Measurements from ENCODE around the gene N4BP2L2.

Gene N4BP2L2

DNA sequence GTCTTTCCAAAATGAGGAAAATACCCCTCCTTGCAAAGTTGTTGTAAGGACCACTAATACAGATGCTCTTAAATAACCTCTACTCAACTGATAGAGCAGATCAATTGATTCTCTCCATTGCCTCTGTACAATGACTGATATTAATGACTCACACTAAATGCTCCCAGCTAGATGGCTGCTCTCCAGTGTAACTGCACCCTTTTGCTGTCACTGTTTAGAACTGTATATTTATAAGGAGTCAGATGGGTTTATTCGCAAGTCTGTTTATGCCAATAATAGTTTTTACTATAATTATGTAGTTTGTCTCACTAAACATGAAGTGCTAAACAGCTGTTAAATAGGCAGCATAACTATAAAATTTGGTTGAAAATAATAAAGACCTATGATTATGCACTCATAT, 89.6 kb downstream of the N4BP2L2 start:
- no peaks in the 10 kb centered on the region for H3K27me3 ChIP-seq (ENCODE audit: control insufficient read depth in 5 of 5, insufficient read depth in 4 of 5, low read length in 5 of 5)
- H3K4me1 ChIP-seq (ENCODE audit: control insufficient read depth in 5 of 5, insufficient read depth in 5 of 5, low read length in 5 of 5): no peaks in the 10 kb centered on the region
- H3K27ac ChIP-seq (ENCODE audit: low read depth, low read length): no peak overlapping the region
- H3K9me3 ChIP-seq (ENCODE audit: control insufficient read depth in 5 of 5, low read length in 5 of 5): peaks cover 0 to 3% (median 0%) of the 10 kb centered on the region in 5 donors
- peaks cover 0 to 9% (median 2%) of the 10 kb centered on the region in 5 donors for H3K36me3 ChIP-seq (ENCODE audit: control insufficient read depth in 5 of 5, insufficient read depth in 5 of 5, low read length in 5 of 5)
- no peak overlapping the region for H3K9ac ChIP-seq (ENCODE audit: low read length in 5 of 5)
- no peak overlapping the region for H3K4me3 ChIP-seq (ENCODE audit: low read depth in 1 of 5, low read length in 5 of 5)

DNA sequence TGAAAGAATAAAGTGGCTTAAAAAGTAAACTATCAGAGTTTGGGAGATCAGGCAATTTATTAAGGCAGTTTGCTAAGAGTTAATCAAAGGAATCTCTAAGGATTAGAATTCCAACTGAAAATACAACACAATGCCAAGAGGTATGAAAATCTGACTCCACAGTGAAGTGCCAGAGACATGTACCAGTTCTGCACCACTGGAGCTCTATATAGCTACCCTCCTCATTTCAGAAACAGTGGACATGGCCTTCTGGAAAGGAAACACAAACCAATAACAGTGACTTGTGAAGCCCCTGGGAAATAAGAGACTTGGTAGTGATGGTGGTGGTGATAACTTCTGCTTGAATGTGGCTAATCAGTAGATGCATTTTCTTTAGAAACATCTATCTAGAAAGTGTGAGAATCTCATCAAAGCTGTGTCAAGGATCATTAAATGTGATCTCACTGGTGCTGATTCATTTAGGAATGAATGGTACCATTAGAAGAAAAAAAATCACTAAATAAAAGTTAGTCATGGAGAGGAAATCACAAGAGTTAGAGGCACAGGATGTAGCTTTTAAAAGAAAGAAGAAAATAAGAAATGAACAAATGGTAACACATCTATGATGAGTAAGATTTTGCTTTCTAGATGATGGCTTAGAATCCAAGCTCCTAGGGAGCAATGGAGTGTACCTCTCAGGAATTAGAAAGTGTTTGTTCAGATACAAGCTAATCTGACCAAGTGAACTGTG, 90.5 kb downstream of the N4BP2L2 start:
- Histone ChIP-seq H3K9me3 (ENCODE audit: control insufficient read depth in 5 of 5, low read length in 5 of 5) (peaks cover 0 to 3% (median 0%) of the 10 kb centered on the region in 5 donors), H3K27me3 (ENCODE audit: control insufficient read depth in 5 of 5, insufficient read depth in 4 of 5, low read length in 5 of 5) (no peaks in the 10 kb centered on the region), H3K36me3 (ENCODE audit: control insufficient read depth in 5 of 5, insufficient read depth in 5 of 5, low read length in 5 of 5) (peaks cover 0 to 12% (median 2%) of the 10 kb centered on the region in 5 donors), H3K27ac (ENCODE audit: low read depth, low read length) (no peak overlapping the region), H3K4me1 (ENCODE audit: control insufficient read depth in 5 of 5, insufficient read depth in 5 of 5, low read length in 5 of 5) (no peaks in the 10 kb centered on the region), H3K9ac (ENCODE audit: low read length in 5 of 5) (no peak overlapping the region), H3K4me3 (ENCODE audit: low read depth in 1 of 5, low read length in 5 of 5) (no peak overlapping the region)

DNA sequence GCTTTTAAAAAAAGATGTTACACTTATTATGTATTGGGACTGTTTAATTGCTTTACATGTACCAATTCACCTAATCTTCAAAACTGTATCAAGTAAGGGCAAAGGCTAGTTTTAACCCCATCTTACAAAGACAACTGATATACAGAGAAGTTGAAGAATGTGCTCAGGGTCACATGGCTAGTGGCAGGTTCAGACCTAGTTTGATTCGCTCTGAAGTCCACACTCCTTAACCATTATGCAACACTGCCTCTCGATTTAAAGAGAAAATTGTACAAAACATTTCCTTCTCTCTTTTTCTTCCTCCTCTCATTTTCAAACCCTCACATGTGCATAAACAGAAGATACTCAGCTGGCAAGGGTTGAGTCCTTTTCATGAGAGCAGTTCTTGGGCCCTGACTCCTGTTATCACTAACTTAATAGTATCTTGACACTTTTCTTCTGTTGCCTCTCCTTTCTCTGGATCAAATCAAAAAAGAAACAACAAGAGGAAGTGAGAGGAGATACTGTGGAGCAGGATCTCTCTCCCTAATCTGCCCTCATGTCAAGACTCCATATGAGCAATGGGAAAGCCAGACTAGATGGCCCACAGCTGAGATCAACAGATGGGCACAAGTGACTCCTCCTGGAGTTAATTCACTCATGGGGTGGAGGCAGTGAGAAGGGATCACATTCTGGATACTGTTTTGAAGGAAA, 91.7 kb downstream of the N4BP2L2 start:
- Histone ChIP-seq H3K4me1 (ENCODE audit: control insufficient read depth in 5 of 5, insufficient read depth in 5 of 5, low read length in 5 of 5) (no peaks in the 10 kb centered on the region), H3K9ac (ENCODE audit: low read length in 5 of 5) (no peak overlapping the region), H3K9me3 (ENCODE audit: control insufficient read depth in 5 of 5, low read length in 5 of 5) (no peaks in the 10 kb centered on the region), H3K27ac (ENCODE audit: low read depth, low read length) (no peak overlapping the region), H3K27me3 (ENCODE audit: control insufficient read depth in 5 of 5, insufficient read depth in 4 of 5, low read length in 5 of 5) (no peaks in the 10 kb centered on the region), H3K4me3 (ENCODE audit: low read depth in 1 of 5, low read length in 5 of 5) (no peak overlapping the region), H3K36me3 (ENCODE audit: control insufficient read depth in 5 of 5, insufficient read depth in 5 of 5, low read length in 5 of 5) (peaks cover 0 to 12% (median 2%) of the 10 kb centered on the region in 5 donors)

DNA sequence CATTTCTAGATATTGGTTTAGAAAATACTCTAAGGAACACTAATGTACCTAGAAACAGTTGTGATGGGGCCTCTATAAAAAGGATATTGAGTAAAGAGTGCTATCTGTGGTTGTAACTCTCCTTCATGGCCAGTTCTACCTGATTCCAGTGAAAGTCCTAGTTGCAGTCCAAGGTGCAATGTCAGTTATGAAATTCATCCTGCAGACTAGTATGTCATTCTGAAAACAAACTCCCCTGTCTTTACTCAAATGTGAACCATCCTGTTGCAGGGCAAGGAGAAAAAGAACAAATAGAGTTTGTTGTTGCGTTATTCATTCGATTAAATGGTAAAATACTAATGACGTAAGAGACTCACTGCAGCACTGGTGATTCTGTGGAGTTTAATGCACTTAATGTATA, 92.4 kb downstream of the N4BP2L2 start:
- Histone ChIP-seq H3K4me1 (ENCODE audit: control insufficient read depth in 5 of 5, insufficient read depth in 5 of 5, low read length in 5 of 5) (no peaks in the 10 kb centered on the region), H3K4me3 (ENCODE audit: low read depth in 1 of 5, low read length in 5 of 5) (no peak overlapping the region), H3K36me3 (ENCODE audit: control insufficient read depth in 5 of 5, insufficient read depth in 5 of 5, low read length in 5 of 5) (peaks cover 0 to 12% (median 2%) of the 10 kb centered on the region in 5 donors), H3K27me3 (ENCODE audit: control insufficient read depth in 5 of 5, insufficient read depth in 4 of 5, low read length in 5 of 5) (no peaks in the 10 kb centered on the region), H3K9me3 (ENCODE audit: control insufficient read depth in 5 of 5, low read length in 5 of 5) (no peaks in the 10 kb centered on the region), H3K27ac (ENCODE audit: low read depth, low read length) (no peak overlapping the region), H3K9ac (ENCODE audit: low read length in 5 of 5) (no peak overlapping the region)

DNA sequence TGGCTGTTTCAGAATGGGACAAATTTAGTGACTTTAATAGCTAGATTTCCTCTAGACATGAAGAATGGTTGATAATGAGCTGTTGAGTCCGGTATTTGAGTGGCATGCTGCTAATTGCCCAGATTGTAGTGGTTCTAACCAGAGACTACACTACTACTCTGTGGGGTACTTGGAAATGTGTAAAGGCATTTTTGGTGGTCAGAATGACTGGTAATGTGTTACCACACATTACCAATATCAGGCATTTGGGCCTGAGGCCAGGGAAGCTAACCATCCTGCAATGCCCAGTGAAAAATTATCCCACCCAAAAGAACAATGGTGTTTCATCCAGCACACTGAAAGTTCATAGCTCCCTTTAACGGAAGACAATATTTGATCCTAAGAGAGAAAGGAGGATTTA, 93.1 kb downstream of the N4BP2L2 start:
- Histone ChIP-seq H3K9ac (ENCODE audit: low read length in 5 of 5) (no peak overlapping the region), H3K27ac (ENCODE audit: low read depth, low read length) (no peak overlapping the region), H3K4me3 (ENCODE audit: low read depth in 1 of 5, low read length in 5 of 5) (no peak overlapping the region), H3K36me3 (ENCODE audit: control insufficient read depth in 5 of 5, insufficient read depth in 5 of 5, low read length in 5 of 5) (peaks cover 0 to 12% (median 2%) of the 10 kb centered on the region in 5 donors), H3K4me1 (ENCODE audit: control insufficient read depth in 5 of 5, insufficient read depth in 5 of 5, low read length in 5 of 5) (no peaks in the 10 kb centered on the region), H3K9me3 (ENCODE audit: control insufficient read depth in 5 of 5, low read length in 5 of 5) (no peaks in the 10 kb centered on the region), H3K27me3 (ENCODE audit: control insufficient read depth in 5 of 5, insufficient read depth in 4 of 5, low read length in 5 of 5) (no peaks in the 10 kb centered on the region)

DNA sequence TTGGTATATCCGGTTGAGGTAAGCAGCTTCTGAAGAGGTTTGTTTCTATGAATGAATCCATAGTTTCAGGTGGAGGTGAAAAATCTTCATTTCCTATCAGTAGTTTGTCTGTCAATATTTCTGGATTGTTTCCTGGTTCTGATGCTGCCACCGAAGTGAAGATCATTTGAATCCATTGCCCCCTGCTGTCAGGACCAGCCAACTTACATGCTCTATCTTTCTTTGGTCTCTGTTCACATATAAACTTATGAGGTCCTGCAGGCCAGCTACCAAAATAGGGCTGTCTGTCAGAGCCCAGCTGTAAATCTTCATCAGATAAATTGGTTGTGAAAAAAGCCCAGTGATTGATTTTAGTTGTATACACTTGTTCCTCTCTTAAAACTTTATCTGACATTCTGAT, 95.5 kb downstream of the N4BP2L2 start:
- no peaks in the 10 kb centered on the region for H3K9me3 ChIP-seq (ENCODE audit: control insufficient read depth in 5 of 5, low read length in 5 of 5)
- peaks cover 0 to 12% (median 5%) of the 10 kb centered on the region in 5 donors for H3K36me3 ChIP-seq (ENCODE audit: control insufficient read depth in 5 of 5, insufficient read depth in 5 of 5, low read length in 5 of 5)
- H3K9ac ChIP-seq (ENCODE audit: low read length in 5 of 5): no peak overlapping the region
- no peaks in the 10 kb centered on the region for H3K27me3 ChIP-seq (ENCODE audit: control insufficient read depth in 5 of 5, insufficient read depth in 4 of 5, low read length in 5 of 5)
- H3K4me1 ChIP-seq (ENCODE audit: control insufficient read depth in 5 of 5, insufficient read depth in 5 of 5, low read length in 5 of 5): no peaks in the 10 kb centered on the region
- no peak overlapping the region for H3K4me3 ChIP-seq (ENCODE audit: low read depth in 1 of 5, low read length in 5 of 5)
- no peak overlapping the region for H3K27ac ChIP-seq (ENCODE audit: low read depth, low read length)

DNA sequence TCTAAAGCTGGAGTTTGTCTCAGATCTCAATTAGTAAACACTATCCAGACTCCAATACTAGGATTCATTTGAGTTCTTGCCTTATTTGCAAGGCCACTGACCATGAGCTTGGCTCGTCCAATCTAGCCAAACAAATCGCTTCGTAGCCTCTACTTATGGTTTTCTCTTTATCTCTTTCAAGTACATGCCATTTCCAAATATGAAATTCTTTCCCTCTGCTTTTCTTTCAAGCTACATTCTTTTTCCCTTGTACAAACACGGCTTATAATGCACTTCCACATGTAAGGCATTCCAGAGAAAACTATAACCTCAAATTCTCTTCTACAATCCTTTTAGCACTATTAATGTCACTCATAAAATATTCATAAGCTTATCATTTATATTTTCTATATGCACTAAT, 99.7 kb downstream of the N4BP2L2 start:
- H3K9me3 ChIP-seq (ENCODE audit: control insufficient read depth in 5 of 5, low read length in 5 of 5): no peaks in the 10 kb centered on the region
- H3K27ac ChIP-seq (ENCODE audit: low read depth, low read length): no peak overlapping the region
- H3K27me3 ChIP-seq (ENCODE audit: control insufficient read depth in 5 of 5, insufficient read depth in 4 of 5, low read length in 5 of 5): no peaks in the 10 kb centered on the region
- no peak overlapping the region for H3K4me3 ChIP-seq (ENCODE audit: low read depth in 1 of 5, low read length in 5 of 5)
- no peaks in the 10 kb centered on the region for H3K4me1 ChIP-seq (ENCODE audit: control insufficient read depth in 5 of 5, insufficient read depth in 5 of 5, low read length in 5 of 5)
- H3K36me3 ChIP-seq (ENCODE audit: control insufficient read depth in 5 of 5, insufficient read depth in 5 of 5, low read length in 5 of 5): peaks cover 0 to 16% (median 11%) of the 10 kb centered on the region in 5 donors
- no peak overlapping the region for H3K9ac ChIP-seq (ENCODE audit: low read length in 5 of 5)

DNA sequence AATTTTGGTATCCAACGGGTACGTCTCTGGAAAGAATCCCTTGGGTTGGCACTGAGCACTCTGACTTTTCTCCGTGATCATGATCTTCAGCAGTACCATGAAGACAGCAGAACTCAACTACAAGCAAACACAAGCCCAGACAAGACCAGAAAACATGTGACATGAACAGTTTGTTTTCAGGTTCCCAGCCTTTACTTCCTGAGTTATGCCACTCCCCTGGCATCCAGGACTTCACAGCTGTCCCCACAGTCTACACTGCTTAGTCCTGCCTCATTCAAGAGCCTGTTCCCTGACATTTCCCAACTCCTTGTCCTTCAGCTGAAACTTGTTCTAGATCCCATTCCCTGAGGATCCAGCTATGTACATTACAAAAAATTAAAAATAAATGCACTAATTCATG, 105.7 kb downstream of the N4BP2L2 start:
- Histone ChIP-seq H3K36me3 (ENCODE audit: control insufficient read depth in 5 of 5, insufficient read depth in 5 of 5, low read length in 5 of 5) (peaks cover 0 to 13% (median 8%) of the 10 kb centered on the region in 5 donors), H3K4me1 (ENCODE audit: control insufficient read depth in 5 of 5, insufficient read depth in 5 of 5, low read length in 5 of 5) (peaks cover 2 to 24% (median 9%) of the 10 kb centered on the region in 5 donors), H3K9ac (ENCODE audit: low read length in 5 of 5) (no peak overlapping the region), H3K4me3 (ENCODE audit: low read depth in 1 of 5, low read length in 5 of 5) (no peak overlapping the region), H3K9me3 (ENCODE audit: control insufficient read depth in 5 of 5, low read length in 5 of 5) (no peaks in the 10 kb centered on the region), H3K27ac (ENCODE audit: low read depth, low read length) (no peak overlapping the region), H3K27me3 (ENCODE audit: control insufficient read depth in 5 of 5, insufficient read depth in 4 of 5, low read length in 5 of 5) (no peaks in the 10 kb centered on the region)

DNA sequence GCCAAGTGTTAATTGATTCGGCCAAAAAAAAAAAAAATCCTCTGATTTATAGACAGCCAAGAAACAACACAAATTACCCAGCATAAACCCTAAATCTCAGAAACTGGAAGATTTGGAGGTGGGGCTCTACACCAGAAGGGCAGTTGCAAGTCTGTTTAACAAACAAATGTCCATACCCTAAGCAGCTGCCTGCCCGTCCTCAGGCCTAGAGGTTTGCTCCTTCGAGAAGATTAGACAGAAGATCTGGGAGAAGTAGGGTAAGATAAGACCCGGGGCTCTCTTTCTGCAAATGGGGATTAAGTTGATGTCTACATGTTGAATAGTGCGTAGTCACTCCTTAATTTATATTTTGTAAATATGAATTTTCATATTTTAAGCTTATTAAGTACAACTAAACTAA, 107.2 kb downstream of the N4BP2L2 start:
- Histone ChIP-seq H3K4me1 (ENCODE audit: control insufficient read depth in 5 of 5, insufficient read depth in 5 of 5, low read length in 5 of 5) (peaks cover 2 to 31% (median 16%) of the 10 kb centered on the region in 5 donors), H3K9ac (ENCODE audit: low read length in 5 of 5) (no peak overlapping the region), H3K27me3 (ENCODE audit: control insufficient read depth in 5 of 5, insufficient read depth in 4 of 5, low read length in 5 of 5) (no peaks in the 10 kb centered on the region), H3K27ac (ENCODE audit: low read depth, low read length) (no peak overlapping the region), H3K4me3 (ENCODE audit: low read depth in 1 of 5, low read length in 5 of 5) (no peak overlapping the region), H3K36me3 (ENCODE audit: control insufficient read depth in 5 of 5, insufficient read depth in 5 of 5, low read length in 5 of 5) (peaks cover 0 to 11% (median 3%) of the 10 kb centered on the region in 5 donors), H3K9me3 (ENCODE audit: control insufficient read depth in 5 of 5, low read length in 5 of 5) (no peaks in the 10 kb centered on the region)

DNA sequence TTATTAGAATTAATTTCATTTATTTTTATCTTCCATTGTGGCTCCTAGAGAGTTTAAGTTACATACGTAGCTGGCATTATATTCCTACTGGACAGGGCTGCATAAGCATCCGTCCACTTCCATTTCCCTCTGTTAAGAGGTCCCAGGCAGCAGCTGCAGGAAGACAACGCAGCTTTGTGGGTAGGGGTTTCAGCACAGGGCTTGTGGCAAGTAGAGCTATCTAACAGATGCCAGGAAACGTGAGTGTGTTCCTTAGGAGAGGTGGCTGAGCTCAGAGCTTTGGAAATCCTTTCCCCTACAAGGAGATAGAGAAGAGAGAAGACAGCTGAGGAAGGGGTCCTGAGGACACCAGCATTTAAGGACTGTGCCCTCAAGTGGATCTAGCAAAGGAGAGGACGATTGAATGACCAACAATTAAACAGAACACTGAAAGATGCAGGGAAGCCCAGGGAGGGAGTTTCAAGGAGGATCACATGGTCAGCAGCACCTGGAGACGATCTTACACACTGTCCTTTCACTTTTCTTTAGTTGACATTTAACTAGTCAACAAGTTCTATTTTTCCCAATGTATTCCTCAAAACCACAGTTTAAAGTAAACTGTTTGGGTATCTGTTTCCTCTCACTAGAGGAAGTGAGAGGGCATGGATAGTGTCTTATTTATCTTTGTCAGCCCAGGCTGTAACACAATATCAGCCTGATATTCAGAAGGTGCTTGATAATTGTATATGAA, 108.4 kb downstream of the N4BP2L2 start:
- H3K4me1 ChIP-seq (ENCODE audit: control insufficient read depth in 5 of 5, insufficient read depth in 5 of 5, low read length in 5 of 5): peaks cover 2 to 37% (median 27%) of the 10 kb centered on the region in 5 donors
- no peak overlapping the region for H3K27ac ChIP-seq (ENCODE audit: low read depth, low read length)
- no peaks in the 10 kb centered on the region for H3K9me3 ChIP-seq (ENCODE audit: control insufficient read depth in 5 of 5, low read length in 5 of 5)
- H3K36me3 ChIP-seq (ENCODE audit: control insufficient read depth in 5 of 5, insufficient read depth in 5 of 5, low read length in 5 of 5): peaks cover 0 to 6% (median 3%) of the 10 kb centered on the region in 5 donors
- H3K9ac ChIP-seq (ENCODE audit: low read length in 5 of 5): peak overlapping the region in 1 of 5 donors; percentile 4
- no peaks in the 10 kb centered on the region for H3K27me3 ChIP-seq (ENCODE audit: control insufficient read depth in 5 of 5, insufficient read depth in 4 of 5, low read length in 5 of 5)
- no peak overlapping the region for H3K4me3 ChIP-seq (ENCODE audit: low read depth in 1 of 5, low read length in 5 of 5)
